Neural progenitor cell (in vitro differentiated cells): ENCODE data around the gene TRIM49D2. TPM values are rescaled to one million over a fixed set of nuclear protein-coding genes. Genes with fewer than 3 reads are reported as not detected.
A peak's percentile ranks its signal among the peaks of the same experiment; 100 is the strongest.
"Not testable (repeated sequence)": the region's sequence is repeated elsewhere in the genome, so short reads cannot be mapped to it uniquely, and the experiment has no call there.

Source experiments
- DNase-seq: peaks from one replicate; pipeline ENCODE4 v3.0.0-alpha.2; 2016; ENCODE audit warnings: low spot score
- H2AFZ ChIP-seq: fragments of 200-600 bp; sonication (generic); replicated peaks from 2 replicates; pipeline ENCODE4 v1.6.1; 2016; ENCODE audit warnings: antibody characterized with exemption
- H3F3A ChIP-seq: fragments of 200-600 bp; sonication (generic); 2 replicates; pipeline ENCODE4 v1.6.1; 2016; ENCODE audit warnings: antibody characterized with exemption, low read depth
- H3K27ac ChIP-seq: fragments of 200-600 bp; sonication (generic); 2 replicates; pipeline ENCODE4 v1.5.1; 2016; ENCODE audit warnings: mild to moderate bottlenecking
- H3K27me3 ChIP-seq: fragments of 200-600 bp; sonication (generic); 2 replicates; pipeline ENCODE4 v1.6.1; 2016; ENCODE audit warnings: mild to moderate bottlenecking, moderate library complexity
- H3K36me3 ChIP-seq: fragments of 200-600 bp; sonication (generic); 2 replicates; pipeline ENCODE4 v1.5.1; 2016
- H3K4me1 ChIP-seq: fragments of 200-600 bp; sonication (generic); 2 replicates; pipeline ENCODE4 v1.6.1; 2016; ENCODE audit warnings: mixed run types
- H3K4me2 ChIP-seq: fragments of 200-600 bp; sonication (generic); 2 replicates; pipeline ENCODE4 v1.6.1; 2016
- H3K4me3 ChIP-seq: fragments of 200-600 bp; sonication (generic); 2 replicates; pipeline ENCODE4 v1.5.1; 2016
- H3K79me2 ChIP-seq: fragments of 200-600 bp; sonication (generic); 2 replicates; pipeline ENCODE4 v1.6.1; 2016; ENCODE audit warnings: low read depth
- H3K9ac ChIP-seq: fragments of 200-600 bp; sonication (generic); 2 replicates; pipeline ENCODE4 v1.6.1; 2016
- H3K9me3 ChIP-seq: fragments of 200-600 bp; sonication (generic); 2 replicates; pipeline ENCODE4 v1.5.1; 2016; ENCODE audit warnings: low read depth
- H4K20me1 ChIP-seq: fragments of 200-600 bp; sonication (generic); 2 replicates; pipeline ENCODE4 v1.6.1; 2016; ENCODE audit warnings: low read depth
- H3K27ac Mint-ChIP-seq: 3 replicates; pipeline ENCODE4 v1.8.0; 2021; ENCODE audit warnings: mixed read lengths
- H3K27me3 Mint-ChIP-seq: 2 replicates; pipeline ENCODE4 v1.8.0; 2022; ENCODE audit warnings: low read depth, mild to moderate bottlenecking, inconsistent platforms, moderate library complexity, mixed read lengths; ENCODE audit not compliant: insufficient read depth
- H3K36me3 Mint-ChIP-seq: 3 replicates; pipeline ENCODE4 v1.8.0; 2021; ENCODE audit warnings: mixed read lengths
- H3K4me1 Mint-ChIP-seq: 3 replicates; pipeline ENCODE4 v1.8.0; 2021; ENCODE audit warnings: mixed read lengths
- H3K4me3 Mint-ChIP-seq: 3 replicates; pipeline ENCODE4 v1.8.0; 2021; ENCODE audit warnings: mild to moderate bottlenecking, moderate library complexity, mixed read lengths
- H3K9me3 Mint-ChIP-seq: 3 replicates; pipeline ENCODE4 v1.8.0; 2020; ENCODE audit warnings: mixed read lengths
- CTCF ChIP-seq: fragments of 200-600 bp; sonication (generic); IDR thresholded peaks from 2 replicates; pipeline ENCODE4 v1.5.1; 2017; ENCODE audit warnings: antibody characterized with exemption, mild to moderate bottlenecking
- EZH2 ChIP-seq: fragments of 200-600 bp; sonication (generic); IDR thresholded peaks from 2 replicates; pipeline ENCODE4 v1.6.1; 2017; ENCODE audit warnings: antibody characterized with exemption, mild to moderate bottlenecking, moderate library complexity
- EZH2phosphoT487 ChIP-seq: fragments of 200-600 bp; sonication (generic); IDR thresholded peaks from 2 replicates; pipeline ENCODE4 v1.6.1; 2017; ENCODE audit warnings: antibody characterized with exemption
- total RNA-seq: library from RNA; depleted of rRNA; stranded (reverse); fragments of >200 nt; gene quantifications from 2 replicates; pipeline ENCODE4 v1.2.3, GENCODE V29; 2015; ENCODE audit warnings: low replicate concordance

The TRIM49D2 gene, protein sequence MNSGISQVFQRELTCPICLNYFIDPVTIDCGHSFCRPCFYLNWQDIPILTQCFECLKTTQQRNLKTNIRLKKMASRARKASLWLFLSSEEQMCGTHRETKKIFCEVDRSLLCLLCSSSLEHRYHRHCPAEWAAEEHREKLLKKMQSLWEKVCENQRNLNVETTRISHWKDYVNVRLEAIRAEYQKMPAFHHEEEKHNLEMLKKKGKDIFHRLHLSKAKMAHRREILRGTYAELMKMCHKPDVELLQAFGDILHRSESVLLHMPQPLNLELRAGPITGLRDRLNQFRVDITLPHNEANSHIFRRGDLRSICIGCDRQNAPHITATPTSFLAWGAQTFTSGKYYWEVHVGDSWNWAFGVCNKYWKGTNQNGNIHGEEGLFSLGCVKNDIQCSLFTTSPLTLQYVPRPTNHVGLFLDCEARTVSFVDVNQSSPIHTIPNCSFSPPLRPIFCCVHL
- total RNA-seq = not detected in 2 replicates

GRCh38 chr11:89923764-89924163 is at the start of gene TRIM49D2:
Gene TRIM49D2 (plus strand): TSS chr11:89924064. CDS start chr11:89926762, 2,698 bp downstream.
- H3K27ac Mint-ChIP-seq, H3K36me3 ChIP-seq, H3F3A ChIP-seq, H3K4me2 ChIP-seq, H3K9ac ChIP-seq, H3K36me3 Mint-ChIP-seq, H3K4me1 Mint-ChIP-seq, H3K27ac ChIP-seq, H3K4me3 ChIP-seq, DNase-seq, H4K20me1 ChIP-seq, H3K4me3 Mint-ChIP-seq, H3K79me2 ChIP-seq, H2AFZ ChIP-seq, H3K9me3 ChIP-seq, H3K9me3 Mint-ChIP-seq, H3K27me3 Mint-ChIP-seq, H3K4me1 ChIP-seq, H3K27me3 ChIP-seq: not testable (repeated sequence)

DNA sequence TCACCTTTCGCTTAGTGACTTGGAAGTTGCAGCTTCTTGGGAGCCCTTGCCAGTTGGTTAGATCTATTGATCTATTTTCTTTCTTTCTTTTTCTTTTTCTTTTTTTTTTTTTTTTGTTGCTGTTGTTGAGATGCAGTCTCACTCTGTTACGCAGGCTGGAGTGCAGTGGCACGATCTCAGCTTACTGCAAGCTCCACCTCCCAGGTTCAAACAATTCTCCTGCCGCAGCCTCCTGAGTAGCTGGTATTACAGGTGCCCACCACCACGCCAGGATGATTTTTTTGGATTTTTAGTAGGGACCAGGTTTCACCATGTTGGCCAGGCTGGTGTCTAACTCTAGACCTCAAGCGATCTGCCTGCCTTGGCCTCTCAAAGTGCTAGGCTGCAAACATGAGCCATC is 46.4 kb upstream of the TRIM49D2 start:
- not testable (repeated sequence) for H3K27me3 Mint-ChIP-seq, H3F3A ChIP-seq, H3K27me3 ChIP-seq, H2AFZ ChIP-seq, H3K27ac Mint-ChIP-seq, H4K20me1 ChIP-seq, H3K4me1 ChIP-seq, H3K4me2 ChIP-seq, H3K9me3 Mint-ChIP-seq, H3K36me3 ChIP-seq, H3K79me2 ChIP-seq, H3K4me1 Mint-ChIP-seq, DNase-seq, H3K36me3 Mint-ChIP-seq, H3K9ac ChIP-seq, H3K4me3 ChIP-seq, H3K9me3 ChIP-seq, H3K27ac ChIP-seq, H3K4me3 Mint-ChIP-seq

- H3K27ac Mint-ChIP-seq, H3K9me3 ChIP-seq, H3K27me3 ChIP-seq, H3K4me2 ChIP-seq, H3K9ac ChIP-seq, H3K4me1 ChIP-seq, H3K4me1 Mint-ChIP-seq, H3K79me2 ChIP-seq, H3F3A ChIP-seq, H4K20me1 ChIP-seq, H2AFZ ChIP-seq, DNase-seq, H3K27me3 Mint-ChIP-seq, H3K36me3 Mint-ChIP-seq, H3K36me3 ChIP-seq, H3K4me3 Mint-ChIP-seq, H3K27ac ChIP-seq, H3K9me3 Mint-ChIP-seq, H3K4me3 ChIP-seq: not testable (repeated sequence)
These were observed 30.6 kb upstream of the TRIM49D2 start for GRCh38 chr11:89893245-89893644.

DNA sequence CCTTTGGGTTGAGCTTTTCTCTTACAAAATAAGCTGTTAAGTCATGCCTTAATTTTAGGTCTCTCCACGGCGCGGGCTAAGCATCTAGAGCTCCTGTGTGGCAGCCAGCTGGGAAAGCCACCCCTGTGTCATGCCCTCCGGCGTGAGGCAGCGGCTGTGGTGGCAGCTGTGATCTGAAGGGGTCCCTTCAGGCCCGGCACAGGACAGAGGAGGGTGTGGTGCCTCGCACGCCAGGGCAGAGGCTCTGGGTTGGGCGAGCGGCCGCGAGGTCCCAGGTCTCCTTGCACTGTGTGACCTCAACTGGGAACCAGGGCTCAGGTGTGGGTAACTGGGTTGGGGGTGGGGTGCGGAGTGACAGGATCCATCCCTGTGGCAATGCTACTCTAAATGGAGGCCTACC is 23.1 kb upstream of the TRIM49D2 start:
- not testable (repeated sequence) for H3K27ac ChIP-seq, H3K4me1 Mint-ChIP-seq, DNase-seq, H3K4me2 ChIP-seq, H3K27ac Mint-ChIP-seq, H3K9me3 Mint-ChIP-seq, H3K4me3 ChIP-seq, H3K79me2 ChIP-seq, H3K36me3 ChIP-seq, H3K27me3 ChIP-seq, H3K27me3 Mint-ChIP-seq, H3K36me3 Mint-ChIP-seq, H3F3A ChIP-seq, H3K4me3 Mint-ChIP-seq, H3K9ac ChIP-seq, H2AFZ ChIP-seq, H3K4me1 ChIP-seq, H3K9me3 ChIP-seq, H4K20me1 ChIP-seq

DNA sequence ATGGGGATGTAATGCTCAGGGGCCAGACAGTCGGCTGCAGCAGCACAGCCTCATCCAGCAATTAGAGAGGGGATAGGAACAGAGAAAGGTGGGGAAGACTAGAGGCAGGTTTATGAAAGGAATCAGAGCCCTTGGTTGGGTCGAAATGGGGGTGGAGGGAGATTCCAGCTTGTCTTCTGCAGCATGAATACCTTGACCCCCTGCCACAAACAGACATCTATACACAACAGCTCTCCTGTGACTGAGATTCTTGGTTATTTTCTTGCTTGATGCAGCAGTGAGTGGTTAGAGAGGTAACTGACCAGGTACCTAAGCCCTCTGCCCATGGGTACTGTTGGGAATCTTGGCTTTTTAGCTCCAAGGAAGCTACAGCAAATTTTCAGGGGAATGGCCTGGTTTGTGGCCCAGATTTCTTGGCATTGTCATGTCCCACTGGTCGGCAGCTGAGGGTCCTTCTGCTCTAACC is 1.6 kb upstream of the TRIM49D2 start, which contains the start of gene TRIM49D1:
TSS of gene TRIM49D1 (minus strand) at position 51 of the 466 bp plus-strand sequence. CDS start 4,535 bp downstream, outside the sequence.
- H3K4me1 Mint-ChIP-seq = no peaks in the 10 kb centered on the region
- Histone ChIP-seq H3K4me3 (no peak within 1 kb of the TSS), H3K79me2 (no peaks in the 10 kb centered on the region), H2AFZ (peak within 1 kb of the TSS; percentile 57), H3K9ac (no peak within 1 kb of the TSS), H3F3A (no peaks in the 10 kb centered on the region), H3K27me3 (no peaks in the 10 kb centered on the region), H3K27ac (no peak within 1 kb of the TSS), H3K4me1 (no peaks in the 10 kb centered on the region), H4K20me1 (no peaks in the 10 kb centered on the region), H3K36me3 (no peaks in the 10 kb centered on the region), H3K9me3 (no peaks in the 10 kb centered on the region), H3K4me2 (no peak within 1 kb of the TSS)
- TF ChIP-seq CTCF = no peak
- no peak for TF ChIP-seq EZH2phosphoT487
- TF ChIP-seq EZH2 = no peak
- H3K4me3 Mint-ChIP-seq = no peak within 1 kb of the TSS
- H3K27me3 Mint-ChIP-seq = no peaks in the 10 kb centered on the region
- no peak for DNase-seq
- no peaks in the 10 kb centered on the region for H3K36me3 Mint-ChIP-seq
- H3K9me3 Mint-ChIP-seq = no peaks in the 10 kb centered on the region
- no peak within 1 kb of the TSS for H3K27ac Mint-ChIP-seq

DNA sequence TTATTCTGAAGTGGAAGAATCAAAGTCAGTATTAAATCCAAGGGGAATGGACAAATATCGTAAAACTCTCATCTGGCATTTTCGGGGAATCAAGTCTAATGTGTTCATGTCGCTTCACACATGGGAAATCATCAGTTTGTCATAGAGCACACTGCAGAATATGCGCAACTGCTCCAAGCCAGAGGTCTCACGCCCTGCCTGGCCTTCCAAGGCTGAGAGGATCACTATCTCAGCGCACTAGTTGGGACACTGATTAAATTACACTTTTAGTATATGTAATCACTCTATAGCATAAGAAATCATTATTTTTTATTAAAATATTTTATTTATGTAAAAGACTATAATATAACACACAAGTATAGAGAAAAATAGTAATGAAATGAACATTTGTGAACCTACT is 37.0 kb downstream of the TRIM49D2 start:
- H2AFZ ChIP-seq, H3K4me1 ChIP-seq, H3K9me3 Mint-ChIP-seq, H3K36me3 ChIP-seq, H3K27me3 Mint-ChIP-seq, H3K27ac ChIP-seq, H3K79me2 ChIP-seq, H3K9ac ChIP-seq, H3K4me2 ChIP-seq, H3K27ac Mint-ChIP-seq, H3F3A ChIP-seq, H3K4me3 Mint-ChIP-seq, H3K36me3 Mint-ChIP-seq, H3K27me3 ChIP-seq, DNase-seq, H3K9me3 ChIP-seq, H3K4me1 Mint-ChIP-seq, H3K4me3 ChIP-seq, H4K20me1 ChIP-seq: not testable (repeated sequence)

DNA sequence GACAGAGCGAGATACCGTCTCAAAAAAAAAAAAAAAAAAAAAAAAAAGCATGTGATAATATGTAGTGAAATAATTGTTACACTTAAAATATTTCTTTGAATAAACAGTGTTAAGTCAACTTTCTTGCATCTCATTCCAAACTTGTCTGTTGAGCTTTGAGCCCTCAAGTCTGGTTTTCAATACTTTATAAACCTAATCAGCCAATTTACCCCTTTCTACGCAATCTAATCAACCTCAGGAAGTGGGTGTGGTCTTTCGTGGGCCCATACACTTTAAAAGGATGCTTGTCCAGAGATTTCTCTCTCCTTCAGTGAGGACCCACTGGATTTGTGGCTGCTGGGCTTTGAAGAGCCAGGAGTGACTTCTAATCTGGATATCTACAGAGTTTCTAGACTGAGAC is 41.9 kb downstream of the TRIM49D2 start, which contains the start of gene TRIM64:
TSS of gene TRIM64 (plus strand) at position 301 of the 400 bp plus-strand sequence. CDS start 2,467 bp downstream, outside the sequence.
- H3K27me3 Mint-ChIP-seq, H3K4me2 ChIP-seq, H3K4me1 Mint-ChIP-seq, H3K79me2 ChIP-seq, H3K4me3 ChIP-seq, H3K9ac ChIP-seq, H3K27ac Mint-ChIP-seq, H3K9me3 ChIP-seq, H3K36me3 Mint-ChIP-seq, H3K4me1 ChIP-seq, H2AFZ ChIP-seq, H4K20me1 ChIP-seq, H3K4me3 Mint-ChIP-seq, H3K36me3 ChIP-seq, H3K27ac ChIP-seq, H3K9me3 Mint-ChIP-seq, DNase-seq, H3F3A ChIP-seq, H3K27me3 ChIP-seq: not testable (repeated sequence)
